ENCODE measurements around the gene IREB2.
"Not testable (repeated sequence)": the region's sequence is repeated elsewhere in the genome, so short reads cannot be mapped to it uniquely, and the experiment has no call there.

IREB2 gene

DNA sequence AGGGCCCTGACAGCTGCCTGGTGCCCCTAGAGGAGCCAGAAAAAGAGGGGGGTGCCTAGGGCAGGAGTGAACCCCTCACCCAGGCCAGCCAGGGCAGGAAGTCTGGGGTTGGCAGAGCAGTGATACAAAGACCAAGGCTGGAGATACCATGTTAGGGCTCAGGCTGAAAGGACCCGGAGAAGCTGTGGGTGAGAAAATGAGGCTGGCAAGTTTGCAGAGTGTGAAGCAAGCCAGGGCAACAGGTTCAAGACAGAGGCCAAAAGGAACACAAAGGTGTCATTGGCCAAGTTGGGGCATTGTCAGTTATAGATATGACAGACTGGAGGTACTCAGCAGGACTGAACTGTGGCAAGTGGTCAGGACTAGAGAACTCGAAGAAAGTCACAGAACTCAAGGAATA is 40.6 kb upstream of the IREB2 start:
- Mint-ChIP-seq H3K4me3 (no peak overlapping the region), H3K4me1 (ENCODE audit: low read depth) (peaks cover 47% of the 10 kb centered on the region), H3K27me3 (no peaks in the 10 kb centered on the region), H3K9me3 (no peaks in the 10 kb centered on the region), H3K27ac (no peak overlapping the region), H3K36me3 (ENCODE audit: low read depth) (no peaks in the 10 kb centered on the region)
- intact Hi-C loops (cut with micrococcal nuclease): no loop called here

DNA sequence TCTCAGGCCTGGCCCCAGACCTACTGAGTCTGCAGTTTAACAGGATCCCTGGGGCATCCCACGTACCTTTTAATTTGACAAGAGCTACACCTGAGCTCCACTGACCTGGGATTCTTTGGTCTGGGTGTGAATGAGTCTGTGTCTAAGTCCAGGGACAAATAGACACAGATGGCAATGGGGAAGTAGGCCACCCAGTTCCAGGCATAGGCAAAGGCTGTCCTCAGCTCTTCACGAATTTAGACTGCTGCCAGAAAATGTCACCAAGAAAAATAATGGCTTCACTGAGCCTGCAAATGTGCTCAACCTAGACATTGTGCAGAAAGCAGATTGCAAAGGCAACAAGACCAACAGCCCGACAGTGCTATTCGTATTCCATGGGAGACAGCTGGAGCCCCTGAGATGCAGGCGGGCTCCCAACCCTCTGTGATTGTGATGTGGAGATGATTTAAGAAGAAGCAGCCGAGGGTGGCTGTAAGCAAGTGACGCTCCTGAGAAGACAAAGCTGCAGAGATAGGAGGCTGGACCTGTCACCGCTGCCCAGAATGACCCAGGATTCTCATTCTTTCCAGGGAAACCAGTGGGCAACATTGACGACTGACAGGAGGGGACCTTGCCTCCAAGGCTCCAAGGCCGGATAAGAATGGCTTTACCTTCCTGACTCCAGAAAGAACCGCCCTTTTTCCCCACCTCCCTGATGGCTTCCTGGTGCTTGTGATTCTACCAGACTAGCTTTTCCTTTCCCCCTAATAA is 39.8 kb upstream of the IREB2 start:
- Mint-ChIP-seq H3K4me3 (no peak overlapping the region), H3K4me1 (ENCODE audit: low read depth) (peaks cover 45% of the 10 kb centered on the region), H3K27ac (no peak overlapping the region), H3K27me3 (no peaks in the 10 kb centered on the region), H3K36me3 (ENCODE audit: low read depth) (no peaks in the 10 kb centered on the region), H3K9me3 (no peaks in the 10 kb centered on the region)
- intact Hi-C loops (cut with micrococcal nuclease): no loop called here

DNA sequence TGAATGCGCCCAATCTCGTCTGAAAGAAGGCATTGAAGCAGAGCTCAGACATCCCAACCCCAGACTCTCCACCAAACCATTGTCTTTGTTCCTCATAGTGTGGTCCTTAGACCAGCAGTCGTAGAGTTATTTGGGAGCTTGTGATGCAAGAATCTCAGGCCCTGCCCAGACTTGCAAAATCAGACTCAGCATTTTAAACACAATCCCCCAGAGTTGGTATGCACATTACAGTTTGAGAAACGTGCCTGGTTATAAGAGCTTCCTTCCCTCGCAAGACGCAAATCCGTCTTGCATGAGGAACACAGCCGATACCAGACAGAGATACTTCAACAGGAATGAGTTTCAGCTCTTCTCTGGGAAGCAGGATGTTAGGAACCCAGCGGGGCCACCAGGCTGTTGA is 38.9 kb upstream of the IREB2 start:
- Mint-ChIP-seq H3K27me3 (no peaks in the 10 kb centered on the region), H3K4me1 (ENCODE audit: low read depth) (peaks cover 44% of the 10 kb centered on the region), H3K27ac (no peak overlapping the region), H3K36me3 (ENCODE audit: low read depth) (no peaks in the 10 kb centered on the region), H3K9me3 (no peaks in the 10 kb centered on the region), H3K4me3 (no peak overlapping the region)
- intact Hi-C loops (cut with micrococcal nuclease): no loop called here

DNA sequence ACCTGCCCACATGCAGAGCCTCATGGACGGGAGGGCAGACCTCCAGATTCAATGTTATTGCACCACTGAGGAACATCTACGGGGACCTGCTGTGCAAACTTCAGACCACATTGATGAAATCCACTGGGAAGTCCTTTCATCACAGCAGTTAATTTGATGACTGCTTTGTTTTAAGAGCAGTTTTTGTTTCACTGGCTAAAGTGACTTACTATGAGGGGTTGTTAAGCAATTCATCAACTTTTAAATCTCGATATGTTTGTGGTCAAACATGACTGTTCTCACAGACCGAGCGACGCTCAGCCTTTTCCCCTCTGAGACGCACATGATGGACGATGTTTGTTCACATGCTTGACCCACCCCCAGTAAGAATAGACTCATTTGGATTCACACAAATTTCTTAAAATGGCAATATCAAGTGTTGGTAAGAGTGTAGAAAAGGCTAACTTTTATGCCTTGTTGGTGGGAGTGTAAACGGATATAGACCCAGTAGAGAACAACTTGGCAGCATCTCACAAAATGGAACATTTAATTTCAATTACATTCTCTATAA is 35.9 kb upstream of the IREB2 start:
- intact Hi-C loops (cut with micrococcal nuclease): no loop called here
- Mint-ChIP-seq H3K9me3 (no peaks in the 10 kb centered on the region), H3K27me3 (no peaks in the 10 kb centered on the region), H3K27ac (no peak overlapping the region), H3K36me3 (ENCODE audit: low read depth) (no peaks in the 10 kb centered on the region), H3K4me3 (no peak overlapping the region), H3K4me1 (ENCODE audit: low read depth) (peaks cover 38% of the 10 kb centered on the region)

DNA sequence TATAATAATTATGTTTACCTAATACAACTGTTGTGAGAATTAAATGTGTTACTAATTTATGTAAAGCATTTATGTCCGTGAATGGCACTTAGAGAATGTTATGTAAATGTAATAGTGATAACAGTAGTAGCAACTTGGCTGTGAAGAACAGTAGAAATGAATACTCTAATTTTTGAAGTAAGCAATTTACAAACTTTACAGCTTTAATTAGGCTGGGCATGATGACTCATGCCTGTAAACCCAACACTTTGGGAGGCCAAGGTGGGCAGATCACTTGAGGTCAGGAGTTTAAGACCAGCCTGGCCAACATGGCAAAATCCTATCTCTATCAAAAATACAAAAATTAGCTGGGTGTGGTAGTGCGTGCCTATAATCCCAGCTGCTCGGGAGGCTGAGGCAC is 33.9 kb upstream of the IREB2 start:
- Mint-ChIP-seq H3K27ac (no peak overlapping the region), H3K9me3 (no peaks in the 10 kb centered on the region), H3K4me3 (no peak overlapping the region), H3K27me3 (no peaks in the 10 kb centered on the region), H3K36me3 (ENCODE audit: low read depth) (no peaks in the 10 kb centered on the region), H3K4me1 (ENCODE audit: low read depth) (peaks cover 32% of the 10 kb centered on the region)
- intact Hi-C loops (cut with micrococcal nuclease): no loop called here

DNA sequence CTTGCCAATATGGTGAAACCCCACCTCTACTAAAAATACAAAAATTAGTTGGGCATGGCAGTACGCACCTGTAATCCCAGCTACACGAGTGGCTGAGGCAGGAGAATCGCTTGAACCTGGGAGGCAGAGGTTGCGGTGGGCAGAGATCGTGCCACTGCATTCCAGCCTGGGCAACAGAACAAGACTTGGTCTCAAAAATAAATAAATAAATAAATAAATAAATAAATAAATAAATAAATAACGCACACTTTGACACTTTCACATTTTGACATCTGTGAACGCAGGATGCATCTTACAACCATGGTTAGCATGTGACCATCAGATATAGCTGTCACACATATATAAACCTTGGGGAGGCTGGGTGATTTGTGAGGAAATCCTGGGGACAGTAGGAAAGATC is 33.2 kb upstream of the IREB2 start:
- H3K36me3 Mint-ChIP-seq (ENCODE audit: low read depth); H3K27me3 Mint-ChIP-seq; H3K4me3 Mint-ChIP-seq; H3K9me3 Mint-ChIP-seq; intact Hi-C loops (cut with micrococcal nuclease); H3K27ac Mint-ChIP-seq: not testable (repeated sequence)
- H3K4me1 Mint-ChIP-seq (ENCODE audit: low read depth): peaks cover 26% of the 10 kb centered on the region

DNA sequence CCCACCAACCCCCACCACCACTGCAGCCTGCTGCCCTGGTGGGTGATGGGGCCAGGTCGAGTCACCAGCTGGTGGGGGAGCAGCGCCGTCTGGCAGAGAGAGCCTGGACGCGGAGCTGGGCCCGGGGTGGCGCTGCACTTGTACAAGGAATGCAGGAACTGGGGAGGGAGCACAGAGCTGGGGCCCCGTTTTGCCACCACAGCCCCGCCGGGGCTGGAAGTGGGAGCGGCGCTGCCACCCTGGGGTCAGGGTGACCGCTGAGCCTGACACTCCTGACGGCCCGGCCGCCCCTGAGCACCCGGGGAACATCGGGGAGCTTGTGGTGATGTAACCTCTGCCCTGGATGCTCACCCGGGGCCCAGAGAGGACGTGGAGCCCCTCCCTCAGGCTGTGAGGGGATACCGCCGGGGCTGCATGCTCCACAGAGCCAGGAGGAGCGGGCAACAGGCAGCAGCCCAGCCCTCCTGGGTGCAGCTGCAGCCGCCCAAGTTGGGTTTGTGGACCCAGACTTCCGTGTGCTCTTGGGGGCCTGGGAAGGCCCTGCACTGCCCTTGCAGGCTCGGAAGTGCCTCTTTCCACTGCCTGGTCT is 32.6 kb upstream of the IREB2 start:
- intact Hi-C loops (cut with micrococcal nuclease): no loop called here
- H3K27ac Mint-ChIP-seq: no peak overlapping the region

DNA sequence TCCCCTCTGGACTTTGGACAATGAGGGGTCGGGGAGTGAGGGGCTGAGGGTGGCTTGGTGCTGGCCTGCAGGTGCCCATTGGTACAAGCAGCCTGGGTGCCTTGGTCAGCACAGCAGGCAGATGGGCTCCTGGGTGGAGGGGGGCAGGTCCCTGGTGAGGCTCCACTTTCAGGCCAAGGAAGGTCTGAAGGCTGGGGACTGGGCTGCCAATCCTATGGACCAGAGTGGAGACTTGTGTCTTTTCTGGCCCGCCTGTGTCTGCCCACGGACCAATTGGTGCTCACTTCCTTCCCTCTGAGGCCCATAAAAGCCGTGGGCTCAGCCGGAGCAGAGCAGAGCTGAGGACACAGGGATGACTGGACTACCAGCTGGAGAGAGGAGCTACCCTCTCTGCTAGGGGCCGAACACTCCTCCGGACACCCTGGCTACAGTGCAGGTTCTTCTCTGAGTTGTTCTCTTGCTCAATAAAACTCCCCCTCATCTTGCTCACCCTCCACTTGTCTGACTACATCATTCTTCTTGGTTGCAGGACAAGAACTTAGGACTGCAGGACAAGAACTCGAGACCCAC is 31.9 kb upstream of the IREB2 start:
- Mint-ChIP-seq H3K27me3 (no peaks in the 10 kb centered on the region), H3K9me3 (no peaks in the 10 kb centered on the region), H3K4me1 (ENCODE audit: low read depth) (peaks cover 23% of the 10 kb centered on the region), H3K36me3 (ENCODE audit: low read depth) (no peaks in the 10 kb centered on the region), H3K27ac (no peak overlapping the region), H3K4me3 (no peak overlapping the region)
- intact Hi-C loops (cut with micrococcal nuclease): no loop called here

More for the DNA sequence above, 32.6 kb upstream of the IREB2 start:
- Mint-ChIP-seq H3K4me3 (no peak overlapping the region), H3K9me3 (no peaks in the 10 kb centered on the region), H3K36me3 (ENCODE audit: low read depth) (no peaks in the 10 kb centered on the region), H3K4me1 (ENCODE audit: low read depth) (peaks cover 23% of the 10 kb centered on the region), H3K27me3 (no peaks in the 10 kb centered on the region)

DNA sequence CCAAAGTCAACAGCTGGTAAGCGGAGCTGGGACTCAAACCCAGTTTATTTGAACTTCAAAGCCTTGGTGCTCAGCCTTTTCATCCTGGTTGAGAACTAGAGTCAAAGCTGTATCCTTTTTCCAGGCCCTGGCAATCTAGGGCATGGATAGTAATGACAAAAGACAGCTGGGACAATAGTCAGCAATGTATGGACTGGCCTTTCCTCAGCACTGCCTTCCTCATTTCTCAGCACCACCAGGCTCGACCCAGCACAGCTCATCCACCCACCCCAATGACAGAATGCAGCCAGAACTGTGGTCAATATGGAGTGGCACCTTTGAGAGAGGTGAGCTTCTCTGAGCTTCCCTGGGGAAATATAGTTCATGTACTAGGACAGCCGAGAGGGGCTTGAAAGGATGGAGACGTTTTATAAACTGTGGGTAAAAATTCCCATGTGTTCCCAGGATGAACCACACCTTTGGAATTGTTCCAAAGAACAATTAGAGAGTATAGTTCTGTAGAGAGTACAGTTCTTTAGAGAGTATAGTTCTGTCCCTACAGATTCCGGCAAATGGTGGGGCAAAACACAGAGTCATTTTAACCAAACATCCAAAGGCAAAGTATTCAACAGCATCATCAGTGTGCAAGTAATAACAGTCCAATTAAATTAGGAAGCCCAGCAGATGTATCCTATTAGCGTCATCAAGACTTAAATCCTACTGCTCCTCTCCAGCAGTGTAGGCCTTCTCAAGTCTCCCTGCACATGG is 30.2 kb upstream of the IREB2 start:
- H3K4me1 Mint-ChIP-seq (ENCODE audit: low read depth): peaks cover 13% of the 10 kb centered on the region
- intact Hi-C loops (cut with micrococcal nuclease): no loop called here
- H3K27me3 Mint-ChIP-seq: no peaks in the 10 kb centered on the region
- no peak overlapping the region for H3K4me3 Mint-ChIP-seq
- H3K9me3 Mint-ChIP-seq: no peaks in the 10 kb centered on the region
- no peaks in the 10 kb centered on the region for H3K36me3 Mint-ChIP-seq (ENCODE audit: low read depth)
- no peak overlapping the region for H3K27ac Mint-ChIP-seq

DNA sequence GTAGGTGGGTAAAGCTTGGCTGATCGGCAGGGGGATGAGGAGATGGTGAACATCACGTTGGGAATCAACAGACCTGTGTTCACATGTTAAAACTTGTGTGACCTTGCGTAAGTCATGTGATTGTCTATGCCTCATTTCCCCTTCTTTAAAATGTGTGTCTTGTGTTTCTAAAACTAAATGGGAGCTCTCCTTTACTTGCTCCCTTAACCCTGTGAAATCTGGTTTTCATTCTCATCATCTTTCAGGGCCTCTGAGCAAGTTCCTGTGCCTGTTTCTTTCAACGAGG is 29.7 kb upstream of the IREB2 start:
- Mint-ChIP-seq H3K9me3 (no peaks in the 10 kb centered on the region), H3K36me3 (ENCODE audit: low read depth) (no peaks in the 10 kb centered on the region), H3K27me3 (no peaks in the 10 kb centered on the region), H3K4me1 (ENCODE audit: low read depth) (peaks cover 13% of the 10 kb centered on the region), H3K27ac (no peak overlapping the region), H3K4me3 (no peak overlapping the region)
- intact Hi-C loops (cut with micrococcal nuclease): no loop called here

DNA sequence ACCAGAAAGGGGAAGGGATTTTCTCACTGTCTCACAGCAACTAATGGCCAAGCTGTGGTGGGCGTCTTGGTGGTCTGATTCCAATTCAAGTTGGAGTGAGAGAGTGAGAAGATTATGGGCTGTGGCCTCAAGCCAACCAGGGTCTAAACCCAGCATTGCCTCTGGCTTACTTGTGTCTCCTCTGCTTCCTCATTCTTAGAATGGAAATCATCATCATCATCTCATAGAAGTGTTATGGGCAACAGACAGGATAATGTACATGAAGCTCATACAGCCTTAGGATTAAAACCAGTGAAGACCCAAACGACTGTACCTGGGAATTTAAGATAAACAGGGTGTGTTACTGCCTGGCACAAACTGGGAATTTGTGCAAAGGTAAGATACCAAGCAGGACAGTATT is 29.1 kb upstream of the IREB2 start:
- no peaks in the 10 kb centered on the region for H3K36me3 Mint-ChIP-seq (ENCODE audit: low read depth)
- H3K9me3 Mint-ChIP-seq: no peaks in the 10 kb centered on the region
- peaks cover 6% of the 10 kb centered on the region for H3K4me1 Mint-ChIP-seq (ENCODE audit: low read depth)
- H3K27ac Mint-ChIP-seq: no peak overlapping the region
- intact Hi-C loops (cut with micrococcal nuclease): no loop called here
- no peak overlapping the region for H3K4me3 Mint-ChIP-seq
- H3K27me3 Mint-ChIP-seq: no peaks in the 10 kb centered on the region

DNA sequence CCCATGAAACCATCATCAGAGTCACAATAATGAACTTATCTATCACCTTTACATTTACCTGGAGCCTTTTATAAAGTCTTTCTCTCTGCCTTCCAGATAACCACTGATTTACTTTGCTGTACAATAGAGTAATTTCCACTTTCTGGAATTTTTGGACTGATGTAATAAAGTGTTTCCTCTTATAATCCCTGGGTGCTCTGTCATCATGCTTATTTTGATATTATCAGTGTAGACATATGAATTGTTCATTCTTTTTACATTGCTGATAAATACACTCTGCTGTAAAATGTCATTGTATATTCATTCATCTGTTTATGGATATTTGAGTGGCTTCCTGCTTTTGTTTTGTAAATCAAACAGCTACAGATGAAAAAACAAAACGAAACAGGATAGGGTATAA is 27.0 kb upstream of the IREB2 start:
- intact Hi-C loops (cut with micrococcal nuclease): no loop called here
- H3K27ac Mint-ChIP-seq: no peak overlapping the region
- no peaks in the 10 kb centered on the region for H3K9me3 Mint-ChIP-seq

DNA sequence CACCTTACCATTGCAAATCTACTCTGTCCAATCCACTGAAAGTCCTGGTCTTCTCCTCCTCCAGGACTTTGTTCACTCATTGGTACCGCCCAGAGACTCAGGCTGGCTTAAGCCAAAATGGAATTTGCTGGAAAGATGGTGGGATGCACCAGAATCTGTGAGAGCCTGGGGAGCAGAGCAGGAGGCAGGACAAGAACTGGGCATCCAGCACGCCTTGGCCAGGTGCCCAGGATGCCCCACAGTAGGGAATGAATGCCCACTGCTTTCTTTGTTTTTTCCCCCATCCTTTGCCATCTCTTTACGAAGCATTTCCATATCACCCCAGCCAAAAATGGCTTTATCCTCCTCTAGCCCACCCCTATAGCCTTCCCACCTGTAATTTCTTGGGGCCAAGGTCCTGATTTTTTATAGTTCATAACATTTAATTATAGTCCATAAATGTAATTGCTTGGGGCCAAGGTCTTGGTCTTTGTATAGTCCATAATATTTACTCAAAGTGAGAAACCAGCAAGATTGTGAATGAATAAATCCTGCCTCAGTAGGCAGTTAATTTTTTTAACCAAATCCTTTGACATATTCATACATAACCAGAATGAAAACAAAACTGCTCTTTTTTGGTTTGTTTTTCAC is 23.3 kb upstream of the IREB2 start:
- Mint-ChIP-seq H3K27ac (no peak overlapping the region), H3K4me1 (ENCODE audit: low read depth) (peaks cover 10% of the 10 kb centered on the region), H3K27me3 (no peaks in the 10 kb centered on the region), H3K36me3 (ENCODE audit: low read depth) (no peaks in the 10 kb centered on the region), H3K9me3 (no peaks in the 10 kb centered on the region), H3K4me3 (no peak overlapping the region)
- intact Hi-C loops (cut with micrococcal nuclease): no loop called here

More for the DNA sequence above, 27.0 kb upstream of the IREB2 start:
- H3K36me3 Mint-ChIP-seq (ENCODE audit: low read depth): no peaks in the 10 kb centered on the region
- no peaks in the 10 kb centered on the region for H3K27me3 Mint-ChIP-seq
- H3K4me1 Mint-ChIP-seq (ENCODE audit: low read depth): peaks cover 6% of the 10 kb centered on the region
- no peak overlapping the region for H3K4me3 Mint-ChIP-seq

DNA sequence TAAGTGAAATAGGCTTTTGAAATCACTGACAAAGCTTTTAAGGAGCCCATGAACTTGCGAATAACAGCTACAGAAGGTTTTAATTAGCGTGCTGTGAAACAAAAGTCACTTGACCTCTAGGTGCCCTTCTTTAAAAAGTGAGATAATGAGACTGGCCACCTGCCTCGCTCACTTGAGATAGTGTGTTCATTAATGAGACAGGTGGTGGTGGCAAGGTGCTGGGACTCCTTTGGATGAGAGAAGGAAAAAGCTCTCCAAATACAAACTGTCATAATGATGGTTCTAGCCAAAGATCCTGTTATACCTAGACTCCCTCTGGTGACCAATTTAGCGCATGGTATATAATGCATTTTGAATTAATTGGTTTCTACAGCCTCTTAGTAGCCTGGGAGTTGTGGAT is 22.7 kb upstream of the IREB2 start:
- Mint-ChIP-seq H3K27me3 (no peaks in the 10 kb centered on the region), H3K4me3 (no peak overlapping the region), H3K9me3 (no peaks in the 10 kb centered on the region), H3K36me3 (ENCODE audit: low read depth) (no peaks in the 10 kb centered on the region), H3K4me1 (ENCODE audit: low read depth) (peaks cover 10% of the 10 kb centered on the region), H3K27ac (no peak overlapping the region)
- intact Hi-C loops (cut with micrococcal nuclease): no loop called here

All from dendritic cell treated with granulocyte-macrophage colony-stimulating factor and Interleukin-4, amounts not matched to agents 40 ng/mL and 50 ng/mL, for 4 days (primary cell).